Lower lobe of right lung (tissue), 2 donors: ENCODE data around the gene ALOXE3. TPM values are rescaled to one million over a fixed set of nuclear protein-coding genes. Genes with fewer than 3 reads are reported as not detected.
A peak's percentile ranks its signal among the peaks of the same experiment; 100 is the strongest.

ENCODE experiments used
- ATAC-seq, 2 donors: fragments of 200-7000 bp; cut with Tn5 transposase; one replicate each; pipeline ENCODE4 v1.9.1; 2020 to 2022; ENCODE audit warnings: mild to moderate bottlenecking in 2 of 2, moderate library complexity in 2 of 2
- DNase-seq: peaks from one replicate; pipeline ENCODE4 v3.0.0-alpha.2; 2020
- H3K27ac ChIP-seq: fragments of 200-600 bp; one replicate; pipeline ENCODE4 v1.8.0; 2022
- H3K27me3 ChIP-seq: fragments of 200-600 bp; one replicate; pipeline ENCODE4 v1.8.0; 2022; ENCODE audit warnings: low read depth
- H3K36me3 ChIP-seq: fragments of 200-600 bp; one replicate; pipeline ENCODE4 v1.8.0; 2022; ENCODE audit warnings: mild to moderate bottlenecking
- H3K4me1 ChIP-seq: fragments of 200-600 bp; one replicate; pipeline ENCODE4 v1.8.0; 2022
- H3K4me3 ChIP-seq: fragments of 200-600 bp; one replicate; pipeline ENCODE4 v1.8.0; 2022; ENCODE audit warnings: mild to moderate bottlenecking
- H3K9me3 ChIP-seq: fragments of 200-600 bp; one replicate; pipeline ENCODE4 v1.8.0; 2022
- CTCF ChIP-seq: fragments of 200-600 bp; IDR thresholded peaks from one replicate; pipeline ENCODE4 v1.8.0; 2022; ENCODE audit warnings: antibody characterized with exemption, mild to moderate bottlenecking
- intact Hi-C: fragments of 100-400 bp; cut with DNase I; formaldehyde crosslinking; loops from one replicate; pipeline ENCODE4 v1.11.0; 2022
- total RNA-seq: library from RNA; stranded (reverse); fragmentation: NEBNext Ultra II Directional; extraction: Animal tissue kit (Norgen Biotek cat#: 25700); gene quantifications from one replicate; pipeline ENCODE4 v1.2.1, GENCODE V29; 2021
- donor health status: DM: no; HTN: yes; CAD: no; lungs with severe emphysema.

ALOXE3 gene
- total RNA-seq, 1 donor from 2014 or later = not detected

- no peak overlapping the region for H3K4me3 ChIP-seq
- intact Hi-C loops = no loop called here
- peaks cover 36% of the 10 kb centered on the region for H3K4me1 ChIP-seq
- no peak overlapping the region for H3K27ac ChIP-seq
- peak; percentile 11 for DNase-seq
- H3K9me3 ChIP-seq = no peaks in the 10 kb centered on the region
- H3K27me3 ChIP-seq = peaks cover 87% of the 10 kb centered on the region
- no peaks in the 10 kb centered on the region for H3K36me3 ChIP-seq
- no peak for ATAC-seq
- TF ChIP-seq CTCF = no peak
Observed at GRCh38 chr17:8075081-8075480, 43.2 kb downstream of the ALOXE3 start.

GRCh38 chr17:8074554-8074953, 43.8 kb downstream of the ALOXE3 start:
- no peak overlapping the region for H3K27ac ChIP-seq
- no peaks in the 10 kb centered on the region for H3K36me3 ChIP-seq
- no peak for TF ChIP-seq CTCF
- peaks cover 82% of the 10 kb centered on the region for H3K27me3 ChIP-seq
- ATAC-seq = no peak
- intact Hi-C loops = no loop called here
- no peaks in the 10 kb centered on the region for H3K9me3 ChIP-seq
- no peak overlapping the region for H3K4me3 ChIP-seq
- H3K4me1 ChIP-seq = peaks cover 36% of the 10 kb centered on the region
- DNase-seq = peak; percentile 4

GRCh38 chr17:8073627-8074484, 44.5 kb downstream of the ALOXE3 start:
- ATAC-seq = peak; percentile 81 to 82
- peak; percentile 85 for DNase-seq
- peaks cover 37% of the 10 kb centered on the region for H3K4me1 ChIP-seq
- no peak overlapping the region for H3K27ac ChIP-seq
- H3K27me3 ChIP-seq = peaks cover 75% of the 10 kb centered on the region
- no peak overlapping the region for H3K4me3 ChIP-seq
- no peaks in the 10 kb centered on the region for H3K36me3 ChIP-seq
- intact Hi-C loops = no loop called here
- H3K9me3 ChIP-seq = no peaks in the 10 kb centered on the region
- TF ChIP-seq CTCF = peak; percentile 93

GRCh38 chr17:8072729-8073461, 45.4 kb downstream of the ALOXE3 start:
- H3K4me3 ChIP-seq = peak overlapping the region; percentile 19
- peak; percentile 49 for DNase-seq
- H3K27me3 ChIP-seq = peaks cover 67% of the 10 kb centered on the region

GRCh38 chr17:8072341-8072728, 46.0 kb downstream of the ALOXE3 start:
- DNase-seq = peak; percentile 47
- Histone ChIP-seq H3K9me3 (no peaks in the 10 kb centered on the region), H3K4me3 (no peak overlapping the region), H3K27me3 (peaks cover 61% of the 10 kb centered on the region), H3K27ac (no peak overlapping the region), H3K36me3 (no peaks in the 10 kb centered on the region), H3K4me1 (peaks cover 43% of the 10 kb centered on the region)
- TF ChIP-seq CTCF = no peak
- ATAC-seq = peak in 1 of 2 donors; percentile 21
- intact Hi-C loops = no loop called here

More at GRCh38 chr17:8072729-8073461, 45.4 kb downstream of the ALOXE3 start:
- Histone ChIP-seq H3K9me3 (no peaks in the 10 kb centered on the region), H3K4me1 (peaks cover 43% of the 10 kb centered on the region), H3K36me3 (no peaks in the 10 kb centered on the region), H3K27ac (no peak overlapping the region)
- no peak for TF ChIP-seq CTCF
- intact Hi-C loops = no loop called here
- ATAC-seq = peak; percentile 7 to 40
